Progenitor cell of endocrine pancreas (in vitro differentiated cells): ENCODE data around the gene GAPDHS. TPM values are rescaled to one million over a fixed set of nuclear protein-coding genes. Genes with fewer than 3 reads are reported as not detected.

Experiments
- DNase-seq: peaks from one replicate; pipeline ENCODE4 v3.0.0; 2021; ENCODE audit warnings: low spot score; ENCODE audit not compliant: unreplicated experiment
- H3K27ac Mint-ChIP-seq: 2 replicates; pipeline ENCODE4 v1.8.0; 2021; ENCODE audit warnings: mild to moderate bottlenecking, moderate library complexity, mixed read lengths
- H3K27me3 Mint-ChIP-seq: 2 replicates; pipeline ENCODE4 v1.8.0; 2021; ENCODE audit warnings: mixed read lengths
- H3K36me3 Mint-ChIP-seq: 2 replicates; pipeline ENCODE4 v1.8.0; 2022; ENCODE audit warnings: mixed read lengths; ENCODE audit not compliant: insufficient read depth
- H3K4me1 Mint-ChIP-seq: 2 replicates; pipeline ENCODE4 v1.8.0; 2021; ENCODE audit warnings: low read depth, mixed read lengths
- H3K4me3 Mint-ChIP-seq: 2 replicates; pipeline ENCODE4 v1.8.0; 2021; ENCODE audit warnings: low read depth, mild to moderate bottlenecking, moderate library complexity, mixed read lengths
- H3K9me3 Mint-ChIP-seq: 2 replicates; pipeline ENCODE4 v1.8.0; 2021; ENCODE audit warnings: low read depth, mixed read lengths
- CTCF ChIP-seq: fragments of 200-600 bp; sonication (generic); IDR thresholded peaks from one replicate; pipeline ENCODE4 v1.5.0; 2021; ENCODE audit warnings: antibody characterized with exemption, mild to moderate bottlenecking; ENCODE audit not compliant: unreplicated experiment
- total RNA-seq: library from RNA; stranded (reverse); gene quantifications from 2 replicates; pipeline ENCODE4 v1.2.1, GENCODE V29; 2021

GAPDHS gene
- total RNA-seq, 1 donor from 2014 or later = not detected

- peaks cover 11% of the 10 kb centered on the region for H3K9me3 Mint-ChIP-seq
- no peak for TF ChIP-seq CTCF
- DNase-seq = no peak
- peaks cover 23% of the 10 kb centered on the region for H3K27me3 Mint-ChIP-seq
- H3K4me3 Mint-ChIP-seq = no peak overlapping the region
- peaks cover 6% of the 10 kb centered on the region for H3K4me1 Mint-ChIP-seq
- H3K27ac Mint-ChIP-seq = no peak overlapping the region
- H3K36me3 Mint-ChIP-seq = no peaks in the 10 kb centered on the region
Observed at GRCh38 chr19:35571406-35571965, 38.2 kb downstream of the GAPDHS start.

GRCh38 chr19:35577918-35578317, 44.7 kb downstream of the GAPDHS start:
- peaks cover 17% of the 10 kb centered on the region for H3K9me3 Mint-ChIP-seq
- no peak for DNase-seq
- H3K27ac Mint-ChIP-seq = no peak overlapping the region
- no peaks in the 10 kb centered on the region for H3K36me3 Mint-ChIP-seq
- peaks cover 13% of the 10 kb centered on the region for H3K27me3 Mint-ChIP-seq
- no peak for TF ChIP-seq CTCF
- H3K4me3 Mint-ChIP-seq = no peak overlapping the region
- no peaks in the 10 kb centered on the region for H3K4me1 Mint-ChIP-seq

DNA sequence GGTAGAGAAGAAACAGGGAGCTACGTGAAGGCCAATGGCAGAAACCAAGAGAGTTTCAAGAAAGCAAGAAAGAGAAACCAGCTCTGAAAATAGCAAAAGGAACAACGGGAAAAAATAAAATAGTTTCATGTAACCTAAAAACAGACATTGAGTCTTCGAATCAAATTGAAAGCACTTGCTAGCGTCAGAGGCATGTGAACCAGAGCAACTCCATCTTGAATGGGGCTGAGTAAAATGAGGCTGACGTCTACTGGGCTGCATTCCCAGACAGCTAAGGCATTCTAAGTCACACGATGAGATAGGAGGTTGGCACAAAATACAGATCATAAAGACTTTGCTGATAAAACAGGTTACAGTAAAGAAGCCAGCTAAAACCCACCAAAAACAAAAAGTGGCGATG, 45.5 kb downstream of the GAPDHS start:
- H3K27me3 Mint-ChIP-seq = peaks cover 12% of the 10 kb centered on the region
- DNase-seq = no peak
- H3K27ac Mint-ChIP-seq = no peak overlapping the region
- H3K9me3 Mint-ChIP-seq = peaks cover 17% of the 10 kb centered on the region
- no peaks in the 10 kb centered on the region for H3K4me1 Mint-ChIP-seq
- TF ChIP-seq CTCF = no peak
- H3K4me3 Mint-ChIP-seq = no peak overlapping the region
- no peaks in the 10 kb centered on the region for H3K36me3 Mint-ChIP-seq

DNA sequence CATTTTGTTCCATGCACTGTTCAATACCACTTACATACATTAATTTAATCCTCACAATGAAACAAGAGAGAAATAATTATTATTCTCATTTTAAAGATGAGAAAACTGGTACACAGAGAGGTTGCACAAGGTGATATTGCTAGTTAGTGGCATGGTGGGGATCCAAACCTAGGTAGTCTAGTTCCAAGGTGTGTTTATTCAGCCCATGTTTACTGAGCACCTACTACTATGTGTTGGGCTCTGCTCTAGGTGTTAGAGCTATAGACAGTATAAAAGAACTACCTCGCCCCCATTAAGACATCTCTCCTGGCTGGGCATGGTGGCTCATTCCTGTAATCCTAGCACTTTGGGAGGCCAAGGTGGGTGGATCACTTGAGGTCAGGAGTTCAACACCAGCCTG, 49.5 kb downstream of the GAPDHS start:
- H3K27ac Mint-ChIP-seq = no peak overlapping the region
- TF ChIP-seq CTCF = no peak

GRCh38 chr19:35585848-35586247, 52.6 kb downstream of the GAPDHS start, which contains the start of gene PMIS2:
Gene PMIS2 (plus strand): TSS chr19:35586173. CDS start chr19:35586260, 87 bp downstream.
- Mint-ChIP-seq H3K27ac (no peak within 1 kb of the TSS), H3K4me1 (no peaks in the 10 kb centered on the region), H3K36me3 (no peaks in the 10 kb centered on the region), H3K27me3 (peaks cover 42% of the 10 kb centered on the region), H3K4me3 (no peak within 1 kb of the TSS), H3K9me3 (no peaks in the 10 kb centered on the region)
- no peak for DNase-seq
- no peak for TF ChIP-seq CTCF

More for the DNA sequence above, 49.5 kb downstream of the GAPDHS start:
- Mint-ChIP-seq H3K4me1 (no peaks in the 10 kb centered on the region), H3K36me3 (no peaks in the 10 kb centered on the region), H3K9me3 (no peaks in the 10 kb centered on the region), H3K4me3 (no peak overlapping the region), H3K27me3 (peaks cover 36% of the 10 kb centered on the region)
- DNase-seq = no peak
